CD14-positive monocyte (primary cell): ENCODE measurements around the gene ROBO3. TPM values are rescaled to one million over a fixed set of nuclear protein-coding genes. Genes with fewer than 3 reads are reported as not detected.

ENCODE experiments used
- DNase-seq, 3 donors: peaks; one replicate each; pipeline ENCODE4 v3.0.0-alpha.2; 2011 to 2022
- H2AFZ ChIP-seq: 2 replicates; pipeline ENCODE4 v1.6.0; 2012; ENCODE audit warnings: mild to moderate bottlenecking, low read depth, low read length, inconsistent platforms; ENCODE audit not compliant: insufficient read depth, poor library complexity, severe bottlenecking
- H3K27ac ChIP-seq, 2 donors: 1 replicate in 1 of 2; 2 replicates in 1 of 2; pipeline ENCODE4 v1.5.1; 2012 to 2013; ENCODE audit warnings: low read length in 2 of 2, control low read depth in 1 of 2, inconsistent platforms in 1 of 2, low read depth in 1 of 2, mild to moderate bottlenecking in 1 of 2
- H3K27me3 ChIP-seq, 2 donors: one replicate each; pipeline versions ENCODE4 v1.6.0 to v1.6.1; 2011 to 2013; ENCODE audit warnings: low read length in 2 of 2; ENCODE audit not compliant: control insufficient read depth in 2 of 2, insufficient read depth in 2 of 2
- H3K36me3 ChIP-seq, 2 donors: replicated peaks in 1 of 2; 1 replicate in 1 of 2; 2 replicates in 1 of 2; pipeline versions ENCODE4 v1.5.1 to v1.6.1; 2012 to 2013; ENCODE audit warnings: low read length in 2 of 2, control low read depth in 1 of 2, inconsistent platforms in 1 of 2, mild to moderate bottlenecking in 1 of 2; ENCODE audit not compliant: insufficient read depth in 2 of 2, control insufficient read depth in 1 of 2
- H3K4me1 ChIP-seq, 2 donors: 1 replicate in 1 of 2; 2 replicates in 1 of 2; pipeline versions ENCODE4 v1.5.1 to v1.6.1; 2012 to 2013; ENCODE audit warnings: low read length in 2 of 2, control low read depth in 1 of 2, inconsistent platforms in 1 of 2, mild to moderate bottlenecking in 1 of 2, moderate library complexity in 1 of 2; ENCODE audit not compliant: insufficient read depth in 2 of 2, control insufficient read depth in 1 of 2
- H3K4me2 ChIP-seq: replicated peaks from 2 replicates; pipeline ENCODE3; 2012; ENCODE audit warnings: low read length, moderate library complexity, mild to moderate bottlenecking; ENCODE audit not compliant: poor library complexity, severe bottlenecking; ENCODE audit errors: extremely low read depth
- H3K4me3 ChIP-seq, 3 experiments: fragments of 200-600 bp in 1 of 3; sonication (generic) in 1 of 3; replicated peaks in 1 of 3; 1 replicate in 2 of 3; 2 replicates in 1 of 3; pipeline ENCODE4 v1.5.1; 2011 to 2013; ENCODE audit warnings: low read length in 3 of 3, mild to moderate bottlenecking in 3 of 3, control low read depth in 2 of 3, low read depth in 2 of 3, inconsistent platforms in 1 of 3, moderate library complexity in 1 of 3
- H3K79me2 ChIP-seq: 2 replicates; pipeline ENCODE4 v1.6.0; 2012; ENCODE audit warnings: mild to moderate bottlenecking, control low read depth, inconsistent platforms, low read length, moderate library complexity; ENCODE audit not compliant: insufficient read depth
- H3K9ac ChIP-seq: 2 replicates; pipeline ENCODE4 v1.6.0; 2017; ENCODE audit warnings: low read length, mild to moderate bottlenecking; ENCODE audit not compliant: insufficient read depth, poor library complexity, severe bottlenecking
- H3K9me3 ChIP-seq, 2 donors: replicated peaks in 1 of 2; 1 replicate in 1 of 2; 2 replicates in 1 of 2; pipeline versions ENCODE4 v1.5.1 to v1.6.1; 2012 to 2013; ENCODE audit warnings: low read length in 2 of 2, control low read depth in 1 of 2; ENCODE audit not compliant: control insufficient read depth in 1 of 2, insufficient read depth in 1 of 2
- H4K20me1 ChIP-seq: 2 replicates; pipeline ENCODE4 v1.6.0; 2012; ENCODE audit warnings: mild to moderate bottlenecking, low read length, control low read depth, moderate library complexity; ENCODE audit not compliant: insufficient read depth
- H3K27ac Mint-ChIP-seq, 7 donors: one replicate each; pipeline ENCODE4 v1.8.0; 2020; ENCODE audit warnings: mild to moderate bottlenecking in 7 of 7, mixed read lengths in 7 of 7, moderate library complexity in 6 of 7, inconsistent platforms in 2 of 7
- H3K27me3 Mint-ChIP-seq, 3 donors: one replicate each; pipeline ENCODE4 v1.8.0; 2021 to 2022; ENCODE audit warnings: low read depth in 3 of 3, mild to moderate bottlenecking in 3 of 3, mixed read lengths in 3 of 3, moderate library complexity in 3 of 3, inconsistent platforms in 1 of 3
- H3K36me3 Mint-ChIP-seq, 2 donors: one replicate each; pipeline ENCODE4 v1.8.0; 2020; ENCODE audit warnings: mixed read lengths in 2 of 2, inconsistent platforms in 1 of 2, mild to moderate bottlenecking in 1 of 2
- H3K4me1 Mint-ChIP-seq: one replicate; pipeline ENCODE4 v1.8.0; 2020; ENCODE audit warnings: mild to moderate bottlenecking, mixed read lengths
- H3K4me3 Mint-ChIP-seq, 2 donors: one replicate each; pipeline ENCODE4 v1.8.0; 2020; ENCODE audit warnings: mild to moderate bottlenecking in 2 of 2, mixed read lengths in 2 of 2, moderate library complexity in 1 of 2
- H3K9me3 Mint-ChIP-seq, 7 donors: one replicate each; pipeline ENCODE4 v1.8.0; 2020 to 2022; ENCODE audit warnings: mixed read lengths in 7 of 7, mild to moderate bottlenecking in 6 of 7, moderate library complexity in 6 of 7, inconsistent platforms in 2 of 7
- CTCF ChIP-seq: fragments of 200-600 bp; IDR thresholded peaks from one replicate; pipeline ENCODE4 v1.8.0; 2022; ENCODE audit warnings: antibody characterized with exemption, mild to moderate bottlenecking
- WGBS: methylation state at CpG from one replicate; pipeline ENCODE4 v1.1.5; 2013; ENCODE audit warnings: missing lambda C conversion rate; ENCODE audit not compliant: insufficient coverage; 5-methylcytosine and 5-hydroxymethylcytosine counted together
- intact Hi-C, 2 donors: fragments of 100-400 bp; cut with micrococcal nuclease; formaldehyde crosslinking; loops; one replicate each; pipeline versions ENCODE4 v1.15.0 to v1.15.1; 2023
- polyA plus RNA-seq, 3 donors: library from polyadenylated mRNA; depleted of rRNA in 1 of 3; unstranded in 2 of 3; stranded (reverse) in 1 of 3; fragments of 300-500 nt in 2 of 3; fragments of >200 nt in 1 of 3; fragmentation: Illumina TruSeq in 2 of 3; gene quantifications; 1 replicate in 2 of 3; 2 replicates in 1 of 3; pipeline ENCODE4 v1.2.3, GENCODE V29; 2012 to 2021

The ROBO3 gene
- polyA plus RNA-seq, 3 donors = 0.39 to 11.6 (median 0.81) TPM

DNA sequence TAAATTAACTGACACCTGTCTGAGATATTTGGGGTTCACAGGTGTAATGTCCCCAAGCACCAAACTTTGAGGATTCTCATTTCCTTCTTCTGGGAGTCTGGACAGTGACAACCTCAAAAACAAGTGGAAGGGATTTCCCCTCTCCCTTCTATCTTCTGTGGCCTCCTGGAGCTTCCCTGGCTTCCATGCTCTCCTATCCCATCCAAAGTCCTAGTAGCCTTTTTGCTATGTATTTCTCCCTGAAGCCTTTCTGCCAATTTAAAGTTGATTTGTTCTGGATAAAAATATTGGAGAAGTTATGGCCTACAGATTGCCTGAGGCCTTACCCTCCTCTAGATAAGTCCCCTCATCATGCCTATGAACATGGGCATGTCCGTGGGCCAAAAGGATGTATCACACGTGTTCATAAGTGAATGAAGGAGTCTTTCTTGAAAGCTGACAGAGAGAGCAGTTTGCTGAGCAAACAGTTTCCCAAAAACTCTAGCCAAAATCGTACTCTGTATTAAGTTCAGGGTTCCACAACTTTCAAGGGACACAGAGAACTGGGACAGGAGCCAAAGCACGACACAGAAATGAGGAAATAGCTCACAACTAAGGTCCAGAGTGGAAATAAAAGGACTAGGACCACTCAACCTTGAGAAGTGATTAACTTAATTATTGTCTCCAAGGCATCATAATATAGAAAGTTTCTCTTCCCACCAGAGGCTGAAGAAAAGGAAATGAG is 63.9 kb downstream of the ROBO3 start:
- Mint-ChIP-seq H3K4me3 (no peak overlapping the region), H3K27ac (no peak overlapping the region), H3K36me3 (no peaks in the 10 kb centered on the region), H3K9me3 (no peaks in the 10 kb centered on the region), H3K27me3 (peaks cover 0 to 6% (median 0%) of the 10 kb centered on the region in 3 donors), H3K4me1 (peaks cover 2% of the 10 kb centered on the region)
- H3K36me3 ChIP-seq = no peaks in the 10 kb centered on the region
- H3K4me2 ChIP-seq = no peak overlapping the region
- intact Hi-C loops = no loop called here
- H3K27ac ChIP-seq = no peak overlapping the region
- H4K20me1 ChIP-seq = no peaks in the 10 kb centered on the region
- H3K9me3 ChIP-seq = no peaks in the 10 kb centered on the region
- no peaks in the 10 kb centered on the region for H3K4me1 ChIP-seq
- H2AFZ ChIP-seq = no peak overlapping the region
- 17% methylated on average over 2 of the region's 4 CpGs for WGBS
- H3K27me3 ChIP-seq = no peaks in the 10 kb centered on the region
- no peak overlapping the region for H3K9ac ChIP-seq
- no peaks in the 10 kb centered on the region for H3K79me2 ChIP-seq
- TF ChIP-seq CTCF = no peak
- DNase-seq = no peak
- no peak overlapping the region for H3K4me3 ChIP-seq

DNA sequence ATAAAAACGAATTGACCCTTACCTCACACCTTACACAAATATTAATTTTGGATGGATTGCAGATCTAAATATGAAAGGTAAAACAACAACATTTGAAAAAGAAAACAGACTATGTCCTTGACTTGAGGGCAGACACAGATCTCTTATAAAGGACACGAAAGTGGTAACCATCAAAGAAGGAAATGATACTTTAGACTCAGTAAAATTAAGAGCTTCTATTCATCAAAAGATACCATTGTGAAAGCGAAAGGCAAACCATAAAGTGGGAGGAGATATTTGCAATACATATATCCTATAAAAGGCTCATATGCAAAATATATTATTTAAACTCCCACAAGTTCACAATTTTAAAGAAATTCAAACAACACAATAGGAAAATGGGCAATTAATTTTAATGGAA is 65.6 kb downstream of the ROBO3 start:
- H3K9ac ChIP-seq = no peak overlapping the region
- WGBS = no CpG with 5 or more reads among the region's 3 CpGs
- Mint-ChIP-seq H3K27me3 (peaks cover 2 to 4% (median 2%) of the 10 kb centered on the region in 3 donors), H3K9me3 (no peaks in the 10 kb centered on the region), H3K36me3 (no peaks in the 10 kb centered on the region), H3K4me1 (peaks cover 2% of the 10 kb centered on the region), H3K27ac (no peak overlapping the region), H3K4me3 (no peak overlapping the region)
- H3K9me3 ChIP-seq = no peaks in the 10 kb centered on the region
- no peak overlapping the region for H3K4me3 ChIP-seq
- H3K36me3 ChIP-seq = no peaks in the 10 kb centered on the region
- no peaks in the 10 kb centered on the region for H3K4me1 ChIP-seq
- H3K27me3 ChIP-seq = no peaks in the 10 kb centered on the region
- no peaks in the 10 kb centered on the region for H3K79me2 ChIP-seq
- intact Hi-C loops = no loop called here
- no peak overlapping the region for H3K4me2 ChIP-seq
- no peak overlapping the region for H3K27ac ChIP-seq
- no peak for TF ChIP-seq CTCF
- no peak overlapping the region for H2AFZ ChIP-seq
- H4K20me1 ChIP-seq = no peaks in the 10 kb centered on the region
- no peak for DNase-seq

Other genes starting within 250 kb of the ROBO3 start
- 10 to 100 TPM; 39.7 to 84.7 (median 43.5) TPM for gene TBRG1, start 242.6 kb upstream of the ROBO3 start, polyA plus RNA-seq
- gene SIAE, start 191.7 kb upstream of the ROBO3 start, polyA plus RNA-seq = 1 to 10 TPM; 6.7 to 8.9 (median 7.8) TPM
- gene SPA17, start 191.5 kb upstream of the ROBO3 start, polyA plus RNA-seq = 1 to 10 TPM in 2 of 3 donors, under 1 TPM in 1; 0.75 to 6.7 (median 4.2) TPM
- 100 to 1,000 TPM in 1 of 3 donors, 10 to 100 TPM in 2; 17.2 to 125 (median 19.2) TPM for gene NRGN, start 125.5 kb upstream of the ROBO3 start, polyA plus RNA-seq
- not detected for gene VSIG2, start 113.2 kb upstream of the ROBO3 start, polyA plus RNA-seq
- under 1 TPM; 0.18 to 0.74 (median 0.49) TPM for gene ESAM, start 103.1 kb upstream of the ROBO3 start, polyA plus RNA-seq
- gene MSANTD2, start 65.0 kb upstream of the ROBO3 start, polyA plus RNA-seq = 1 to 10 TPM; 1.2 to 5.8 (median 1.8) TPM
- under 1 TPM in 2 of 3 donors, not detected in 1; 0.19 to 0.20 TPM for gene ROBO4, start 32.4 kb downstream of the ROBO3 start, polyA plus RNA-seq
- not detected for gene HEPN1, start 53.8 kb downstream of the ROBO3 start, polyA plus RNA-seq
- gene HEPACAM, start 70.6 kb downstream of the ROBO3 start, polyA plus RNA-seq = not detected
- under 1 TPM; 0.24 to 0.32 (median 0.28) TPM for gene CCDC15, start 88.8 kb downstream of the ROBO3 start, polyA plus RNA-seq
- 10 to 100 TPM; 70.8 to 81.5 (median 78.9) TPM for gene SLC37A2, start 197.9 kb downstream of the ROBO3 start, polyA plus RNA-seq
- 10 to 100 TPM; 40.3 to 57.7 (median 55.7) TPM for gene TMEM218, start 246.2 kb downstream of the ROBO3 start, polyA plus RNA-seq